Activated CD8-positive, alpha-beta memory T cell treated with anti-CD3 and anti-CD28 coated beads for 48 hours (primary cell): Measurements from ENCODE around the gene BAIAP3.
"Not testable (repeated sequence)": the region's sequence is repeated elsewhere in the genome, so short reads cannot be mapped to it uniquely, and the experiment has no call there.

ENCODE experiments used
- DNase-seq, 3 experiments: peaks; one replicate each; pipeline ENCODE4 v3.0.0-alpha.2; 2020; ENCODE audit warnings: low read depth in 2 of 3, low spot score in 2 of 3

BAIAP3 gene

GRCh38 chr16:1317479-1318267 lies 15.8 kb upstream of the BAIAP3 start:
- no peak for DNase-seq

GRCh38 chr16:1318268-1318545 lies 15.2 kb upstream of the BAIAP3 start:
- no peak for DNase-seq

GRCh38 chr16:1319041-1319440 lies 14.4 kb upstream of the BAIAP3 start:
- DNase-seq = no peak

GRCh38 chr16:1320097-1320496 lies 13.3 kb upstream of the BAIAP3 start:
- DNase-seq = no peak

- DNase-seq = no peak
These were observed 12.7 kb upstream of the BAIAP3 start for GRCh38 chr16:1320658-1321240.

GRCh38 chr16:1322407-1322806 lies 11.0 kb upstream of the BAIAP3 start:
- DNase-seq = no peak

- no peak for DNase-seq
These were observed 9.9 kb upstream of the BAIAP3 start for GRCh38 chr16:1323296-1324239.

- no peak for DNase-seq
These were observed 9.1 kb upstream of the BAIAP3 start for GRCh38 chr16:1324286-1324826.

- no peak for DNase-seq
These were observed 8.2 kb upstream of the BAIAP3 start for GRCh38 chr16:1325261-1325660.

- DNase-seq = no peak
These were observed 7.6 kb upstream of the BAIAP3 start for GRCh38 chr16:1325673-1326371.

- DNase-seq = no peak
These were observed 7.1 kb upstream of the BAIAP3 start for GRCh38 chr16:1326391-1326790.

- no peak for DNase-seq
These were observed 6.4 kb upstream of the BAIAP3 start for GRCh38 chr16:1326946-1327618.

- no peak for DNase-seq
These were observed 5.9 kb upstream of the BAIAP3 start for GRCh38 chr16:1327619-1327947.

- DNase-seq = not testable (repeated sequence)
These were observed 5.3 kb upstream of the BAIAP3 start for GRCh38 chr16:1328136-1328535.

GRCh38 chr16:1328961-1329360 lies 4.5 kb upstream of the BAIAP3 start:
- not testable (repeated sequence) for DNase-seq

GRCh38 chr16:1330260-1330914 lies 3.1 kb upstream of the BAIAP3 start:
- DNase-seq = no peak

GRCh38 chr16:1330931-1331711 lies 2.3 kb upstream of the BAIAP3 start:
- DNase-seq = no peak

- no peak for DNase-seq
These were observed 1.5 kb upstream of the BAIAP3 start for GRCh38 chr16:1331712-1332617.
